CD4-positive, alpha-beta T cell treated with Interferon alpha-2 for 1 hour (primary cell): Measurements from ENCODE around the gene SYT1.

ENCODE experiments used
- DNase-seq, 2 donors: peaks; one replicate each; pipeline ENCODE4 v3.0.0-alpha.2; 2020 to 2022

Gene SYT1

GRCh38 chr12:78898416-78898815, 33.8 kb downstream of the SYT1 start:
- no peak for DNase-seq

DNA sequence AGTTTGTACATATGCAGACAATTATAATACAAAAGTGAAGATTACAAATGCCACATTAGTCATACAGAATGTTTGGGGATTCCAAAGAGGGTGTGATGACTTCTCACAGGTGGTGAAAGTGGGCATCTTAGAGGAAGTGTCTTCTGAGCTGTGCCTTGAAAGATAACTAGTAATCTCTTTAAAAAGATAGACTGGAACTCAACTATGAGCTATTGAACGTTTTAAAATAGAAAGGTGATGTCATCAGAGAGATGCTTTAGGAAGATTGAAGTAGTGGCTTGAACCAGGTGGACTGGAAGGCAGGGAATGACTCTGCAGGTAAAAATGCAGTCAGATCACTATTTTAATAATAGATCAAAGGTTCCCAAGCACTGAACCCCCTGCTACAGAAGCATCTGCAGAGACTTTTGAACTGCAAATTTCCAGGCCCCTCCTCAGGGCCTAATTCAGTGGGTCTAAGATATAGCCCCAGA, 50.3 kb downstream of the SYT1 start:
- no peak for DNase-seq

DNA sequence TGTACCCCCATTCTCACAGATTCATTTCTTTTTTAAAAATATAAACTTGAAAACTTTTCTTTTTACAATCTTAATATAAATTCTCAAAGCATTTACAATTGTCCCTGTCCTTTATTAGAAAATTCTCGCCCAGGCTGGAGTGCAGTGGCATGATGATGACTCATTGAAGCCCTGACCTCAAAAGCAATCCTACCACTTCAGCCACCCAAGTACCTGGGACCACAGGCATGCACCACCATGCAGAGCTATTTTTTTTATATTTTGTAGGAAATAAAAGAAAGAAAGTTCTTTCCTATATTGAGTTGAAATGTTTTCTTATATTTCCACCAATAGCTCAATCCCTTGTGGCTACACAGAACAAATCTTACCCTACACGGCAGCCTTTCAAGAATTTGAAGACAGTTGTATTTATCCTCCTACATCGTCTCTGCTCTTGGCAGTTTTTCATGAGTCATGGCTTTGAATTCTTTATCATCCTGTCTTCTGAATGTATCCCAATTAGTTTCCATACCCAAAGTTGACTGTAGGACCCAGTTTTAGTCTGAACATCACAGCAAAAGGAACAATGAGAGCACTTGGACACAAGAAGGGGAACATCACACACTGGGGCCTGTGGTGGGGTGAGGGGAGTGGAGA, 52.4 kb downstream of the SYT1 start:
- DNase-seq = no peak

DNA sequence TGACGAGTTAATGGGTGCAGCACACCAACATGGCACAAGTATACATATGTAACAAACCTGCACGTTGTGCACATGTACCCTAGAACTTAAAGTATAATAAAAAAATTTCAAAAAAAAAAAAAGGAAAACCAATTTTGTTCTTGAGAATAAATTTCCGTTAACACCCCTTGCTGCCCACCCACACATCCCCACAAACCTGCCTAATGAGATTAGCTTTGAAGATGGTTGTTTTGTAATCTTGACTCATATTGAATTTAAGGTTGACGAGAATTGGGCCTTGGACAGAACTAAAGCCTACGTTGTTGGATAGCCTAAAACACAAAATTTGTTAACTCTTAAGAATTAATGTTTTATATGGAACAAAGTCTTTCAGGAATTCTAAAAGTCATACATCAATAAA, 52.9 kb downstream of the SYT1 start:
- no peak for DNase-seq

DNA sequence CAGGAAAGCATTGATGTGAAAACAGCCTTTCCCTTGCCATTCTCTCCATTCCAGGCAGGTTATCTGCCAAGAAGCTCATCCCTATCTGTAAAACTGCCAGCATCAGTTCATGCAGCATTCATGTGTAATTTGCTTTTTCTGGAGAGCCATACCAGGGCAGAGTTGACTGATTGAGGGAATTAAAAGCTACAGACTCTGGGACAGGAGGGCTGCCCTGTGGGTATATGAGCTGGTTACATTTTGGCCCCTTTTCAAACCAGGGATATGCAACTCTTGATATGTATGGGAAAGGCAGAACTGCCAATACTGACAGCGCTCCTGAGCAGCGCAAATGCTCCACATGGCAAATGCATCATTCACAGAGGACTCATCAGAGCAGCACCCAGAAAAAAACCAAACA, 53.7 kb downstream of the SYT1 start:
- DNase-seq = no peak

DNA sequence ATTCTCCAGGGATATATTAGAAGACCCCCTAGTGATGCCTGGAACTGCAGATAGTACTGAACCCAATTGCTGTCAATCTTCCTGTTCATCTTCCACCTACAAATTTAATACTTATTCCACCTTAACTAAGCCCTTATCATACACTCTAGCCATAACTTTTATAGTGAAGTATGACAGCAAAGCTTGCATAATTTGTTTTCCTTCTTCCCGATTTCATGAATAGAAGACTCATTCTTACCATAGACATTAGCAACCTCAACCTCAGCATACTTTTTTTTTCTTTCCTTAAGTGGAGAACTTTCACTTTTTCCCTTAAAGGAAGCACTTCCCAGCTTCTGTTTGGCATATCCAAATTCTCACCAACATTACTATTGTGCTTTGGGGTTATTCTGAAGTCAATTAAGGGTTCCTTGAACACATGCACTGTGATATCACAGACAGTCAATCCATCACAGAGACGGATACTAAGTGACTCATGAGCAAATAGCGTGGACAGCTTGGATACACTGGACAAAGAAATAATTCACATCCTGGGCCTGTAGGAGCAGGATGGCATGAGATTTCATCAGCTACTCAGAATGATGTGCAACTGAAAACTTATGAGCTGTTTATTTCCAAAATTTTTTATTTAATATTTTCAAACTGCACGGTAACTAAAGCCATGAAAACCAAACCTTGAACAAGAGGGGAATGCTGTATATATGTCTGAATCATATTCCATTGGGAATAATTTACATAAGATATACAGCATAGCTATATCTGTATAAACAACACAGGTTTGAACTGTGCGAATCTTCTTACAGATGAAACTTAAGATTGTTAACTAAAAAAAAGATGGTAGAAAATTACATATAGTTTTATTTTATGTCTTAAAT, 63.9 kb downstream of the SYT1 start:
- DNase-seq = no peak

DNA sequence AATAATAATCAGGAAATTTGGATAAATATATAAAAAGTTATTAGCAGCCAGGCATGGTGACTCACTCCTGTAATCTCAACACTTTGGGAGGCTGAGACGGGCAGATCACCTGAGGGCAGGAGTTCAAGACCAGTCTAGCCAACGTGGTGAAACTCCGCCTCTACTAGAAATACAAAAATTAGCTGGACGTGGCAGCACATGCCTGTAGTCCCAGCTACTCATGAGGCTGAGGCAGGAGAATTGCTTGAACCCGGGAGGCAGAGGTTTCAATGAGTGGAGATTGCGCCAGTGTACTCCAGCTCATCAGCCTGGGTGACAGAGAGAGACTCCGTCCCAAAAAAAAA, 64.5 kb downstream of the SYT1 start:
- DNase-seq = no peak

- DNase-seq = no peak
Measured at GRCh38 chr12:78931466-78931990, 67.0 kb downstream of the SYT1 start.

- DNase-seq = no peak
Measured at GRCh38 chr12:78933014-78933413, 68.4 kb downstream of the SYT1 start.

DNA sequence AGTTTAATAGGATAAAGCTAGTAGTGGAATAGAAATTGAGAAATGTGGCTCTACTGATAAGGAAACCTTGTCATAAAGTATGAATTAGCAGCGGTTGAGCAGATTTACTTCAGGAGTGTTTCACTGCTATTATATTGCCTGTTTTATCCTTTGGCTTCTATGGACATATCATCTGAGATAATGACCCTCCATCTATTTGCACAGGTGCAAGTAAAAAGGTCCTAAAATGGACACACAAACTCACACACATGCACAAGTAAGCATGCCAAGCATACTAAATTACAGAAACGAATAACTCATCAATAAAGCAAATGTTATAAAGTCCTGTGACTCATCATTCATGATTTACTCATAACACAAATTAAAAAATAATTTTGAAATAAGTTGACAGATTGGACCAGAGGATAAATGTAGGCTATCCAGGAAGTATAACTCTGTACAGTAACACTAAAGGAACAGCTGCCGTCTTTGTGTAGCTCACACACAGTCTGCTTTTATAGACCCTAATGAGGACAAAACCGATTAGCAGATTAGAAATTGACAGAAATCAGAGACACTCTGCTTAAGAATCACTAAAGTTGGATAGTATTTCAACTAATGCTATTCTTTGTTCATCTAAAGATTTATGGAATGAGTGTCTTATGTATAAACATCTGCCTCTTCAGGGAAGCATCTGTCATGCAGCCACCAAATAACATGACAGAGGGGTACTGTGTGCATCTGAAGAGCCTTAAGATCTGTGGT, 73.9 kb downstream of the SYT1 start:
- no peak for DNase-seq

- DNase-seq = no peak
Measured at GRCh38 chr12:78949532-78949931, 85.0 kb downstream of the SYT1 start.

DNA sequence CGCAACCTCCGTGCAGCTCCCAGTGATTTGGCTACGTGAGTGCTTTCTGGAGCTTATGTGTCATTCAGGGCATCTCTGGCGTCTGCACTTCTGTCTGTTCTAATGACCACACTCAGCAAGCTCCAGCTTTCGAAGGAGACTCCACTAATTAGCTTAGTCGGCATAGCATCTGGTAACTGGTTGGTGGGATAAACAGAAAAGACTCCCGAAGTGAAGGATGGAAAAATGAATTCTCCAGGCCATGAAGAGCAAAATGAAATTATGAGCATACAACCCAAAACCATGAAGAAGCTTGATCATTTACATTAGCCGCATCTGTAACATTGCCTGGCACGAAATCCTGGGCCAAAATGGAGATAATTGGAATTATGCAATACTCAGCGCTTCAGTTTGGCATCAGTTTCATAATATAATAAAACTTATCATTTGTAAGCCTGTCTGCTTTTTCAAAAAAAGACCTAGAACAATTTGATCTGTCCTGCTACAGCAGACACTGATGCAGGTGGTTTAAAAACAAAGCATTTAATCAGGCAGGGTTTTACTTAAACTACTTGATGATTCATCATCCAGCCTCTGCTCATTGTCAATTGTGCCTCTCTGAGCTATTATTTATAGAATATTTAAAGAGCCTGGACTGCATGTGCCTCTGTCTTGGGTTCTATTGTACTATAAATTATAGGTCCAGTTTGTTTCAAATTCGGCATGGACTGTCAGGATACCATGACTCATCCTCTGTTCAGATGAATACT, 87.4 kb downstream of the SYT1 start:
- no peak for DNase-seq

- no peak for DNase-seq
Measured at GRCh38 chr12:78952552-78952929, 88.0 kb downstream of the SYT1 start.

- no peak for DNase-seq
Measured at GRCh38 chr12:78958941-78959340, 94.4 kb downstream of the SYT1 start.

GRCh38 chr12:78959556-78959955, 95.0 kb downstream of the SYT1 start:
- no peak for DNase-seq

DNA sequence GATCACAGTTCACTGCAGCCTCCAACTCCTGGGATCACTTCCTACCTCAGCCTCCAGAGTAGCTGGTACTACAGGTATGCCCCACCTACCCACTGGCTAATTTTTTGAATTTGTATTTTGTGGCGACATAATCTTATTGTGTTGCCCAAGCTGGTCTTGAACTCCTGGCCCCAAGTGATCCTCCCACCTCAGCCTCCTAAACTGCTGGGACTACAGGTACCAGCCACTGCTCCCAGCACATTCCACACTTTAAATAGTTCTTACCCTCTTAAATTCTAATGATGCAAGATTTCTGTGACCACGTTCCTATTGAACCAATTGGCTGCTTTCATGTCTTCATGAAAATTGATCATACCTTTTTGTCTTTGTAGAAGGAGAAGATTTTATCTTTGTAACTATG, 96.6 kb downstream of the SYT1 start:
- no peak for DNase-seq

GRCh38 chr12:78963439-78964227, 99.1 kb downstream of the SYT1 start:
- no peak for DNase-seq

DNA sequence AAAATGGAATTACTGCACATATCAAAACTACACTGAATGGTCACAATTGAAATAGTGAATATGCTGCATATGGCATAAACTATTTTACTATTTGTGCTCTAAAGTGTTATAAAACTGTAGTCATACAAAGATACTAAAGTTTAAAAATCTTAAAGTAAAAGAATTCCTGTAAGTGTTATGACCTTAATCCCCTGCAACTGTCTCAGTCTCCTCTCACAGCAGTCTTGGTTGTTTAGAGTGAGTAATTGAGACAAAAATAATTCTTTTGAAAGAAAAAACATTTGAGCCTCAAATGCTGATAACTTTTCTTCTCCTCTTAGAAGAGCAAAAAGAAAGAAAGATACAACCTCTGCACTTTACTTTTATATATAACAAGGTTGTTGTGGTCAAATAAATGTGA, 99.9 kb downstream of the SYT1 start:
- DNase-seq = no peak

GRCh38 chr12:78966062-78966461, 101.5 kb downstream of the SYT1 start:
- no peak for DNase-seq

DNA sequence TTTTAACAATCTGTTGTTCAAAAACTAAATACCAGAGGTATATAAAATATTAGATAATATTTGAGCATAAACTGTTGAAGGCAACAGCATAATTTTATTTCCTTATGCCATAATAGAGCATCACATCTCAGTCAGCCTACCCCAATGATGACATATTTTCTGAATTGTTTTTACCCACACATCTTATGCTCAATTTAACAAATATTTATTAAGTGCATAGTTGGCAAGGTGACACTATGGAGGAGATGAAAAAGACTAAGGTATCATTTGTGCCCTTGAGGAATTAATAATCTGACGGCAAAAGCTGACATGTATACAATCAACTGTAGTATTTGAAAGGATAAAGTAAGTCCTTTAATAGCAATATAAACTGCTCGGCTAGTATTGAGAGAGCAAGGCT, 102.4 kb downstream of the SYT1 start:
- DNase-seq = no peak

DNA sequence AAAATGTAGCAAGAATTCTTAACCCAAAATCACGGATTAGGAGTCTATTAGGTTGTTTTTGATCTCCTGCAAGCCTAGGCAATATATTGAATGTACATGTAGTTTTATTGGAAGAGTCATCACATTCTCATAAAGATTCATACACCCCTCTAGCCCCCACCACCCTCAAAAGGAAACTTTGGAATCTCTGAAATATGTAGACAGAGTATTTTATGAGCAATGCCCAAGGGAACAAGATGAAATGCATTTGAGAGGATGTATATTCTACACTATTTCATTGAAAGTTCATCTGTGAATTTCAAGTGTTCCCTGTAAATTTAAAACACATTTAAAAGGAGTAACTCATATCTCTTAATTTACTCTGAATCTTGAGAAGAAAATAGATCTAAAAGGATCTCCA, 103.7 kb downstream of the SYT1 start:
- no peak for DNase-seq

DNA sequence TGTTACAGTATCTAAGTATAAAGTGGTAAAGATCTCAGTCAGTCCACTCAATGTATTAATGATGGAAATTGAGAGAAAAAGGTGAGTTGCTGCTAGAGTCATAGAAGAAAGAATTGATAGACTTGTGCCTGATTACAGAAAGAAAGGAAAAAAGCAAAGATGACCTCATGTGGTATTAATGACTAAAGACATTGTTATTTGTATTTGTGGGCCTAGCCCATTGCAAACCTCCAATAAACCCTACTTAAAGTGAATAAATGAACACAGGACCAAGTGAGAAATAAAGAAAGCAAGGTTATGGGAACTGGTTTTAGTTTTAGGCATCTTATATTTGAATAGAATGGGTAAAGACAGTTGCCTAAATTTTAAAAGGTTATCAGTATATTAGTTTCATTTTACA, 105.5 kb downstream of the SYT1 start:
- DNase-seq = no peak
